ENCODE measurements around the gene DNAJC12.
"Not testable (repeated sequence)": the region's sequence is repeated elsewhere in the genome, so short reads cannot be mapped to it uniquely, and the experiment has no call there.

DNAJC12 gene

DNA sequence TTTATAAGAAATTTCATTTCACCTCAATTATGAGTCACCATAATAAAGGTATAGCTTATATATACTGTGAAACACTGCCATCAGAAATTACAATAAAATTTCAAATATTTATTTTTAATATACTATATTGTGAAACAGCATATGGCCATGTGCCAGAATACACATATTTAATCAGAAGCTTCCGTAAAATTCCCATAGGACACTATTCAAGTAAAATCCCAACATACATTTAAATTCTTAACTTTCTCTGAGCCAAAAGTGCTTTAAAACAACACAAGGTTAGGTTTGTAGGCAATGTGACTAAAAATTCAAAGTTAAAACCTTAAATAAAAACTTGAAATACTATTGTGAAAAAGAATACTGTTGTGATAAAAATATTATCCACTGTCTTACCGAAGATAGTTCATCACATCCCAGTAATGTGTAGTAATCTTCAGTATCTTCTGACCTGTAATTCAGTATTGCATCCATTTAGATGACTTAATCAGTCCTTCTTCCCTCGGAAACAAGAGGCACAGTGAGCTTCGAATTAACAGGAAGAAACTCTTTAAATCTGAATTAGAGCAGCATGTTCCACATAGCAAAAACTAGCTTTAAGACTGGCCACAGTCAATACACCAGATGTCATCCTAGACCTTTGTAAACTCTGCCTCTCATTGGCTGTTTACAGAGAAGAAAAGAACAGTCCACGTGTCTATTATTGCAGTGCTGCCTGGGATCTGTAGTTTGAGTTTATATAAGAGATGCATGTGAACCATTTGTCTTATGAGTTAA lies at the start of gene DNAJC12:
TSS of gene DNAJC12 (minus strand) at position 648 of the 774 bp plus-strand sequence. CDS start at position 471, 177 bp downstream.
- no peak for DNase-seq (ENCODE audit: low read depth in 2 of 2, low spot score in 1 of 2)

GRCh38 chr10:67884842-67885670 lies 47.1 kb upstream of the DNAJC12 start:
- peak; percentile 43 to 46 for DNase-seq (ENCODE audit: low read depth in 2 of 2, low spot score in 1 of 2)

DNA sequence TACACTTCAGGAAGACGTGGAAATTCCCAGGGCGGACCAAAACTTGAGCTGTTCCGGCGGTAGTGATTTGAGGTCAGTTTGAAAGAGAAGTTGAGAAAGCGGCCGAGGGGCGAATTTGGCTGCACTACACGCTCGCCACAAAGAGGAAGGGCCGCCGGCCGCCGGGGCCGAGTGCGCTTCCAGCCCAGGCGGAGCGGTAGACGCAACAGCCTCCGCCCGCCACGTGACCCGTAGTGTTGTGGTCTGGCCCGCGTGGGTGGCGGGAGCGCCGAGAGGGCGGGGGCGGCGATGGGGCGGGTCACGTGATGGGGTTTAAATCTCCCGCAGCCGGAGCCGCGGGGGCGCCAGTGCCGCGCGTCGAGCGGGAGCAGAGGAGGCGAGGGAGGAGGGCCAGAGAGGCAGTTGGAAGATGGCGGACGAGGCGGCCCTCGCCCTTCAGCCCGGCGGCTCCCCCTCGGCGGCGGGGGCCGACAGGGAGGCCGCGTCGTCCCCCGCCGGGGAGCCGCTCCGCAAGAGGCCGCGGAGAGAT lies 46.4 kb upstream of the DNAJC12 start, which contains the start of gene SIRT1:
TSS of gene SIRT1 (plus strand) at position 344 of the 529 bp plus-strand sequence. CDS start at position 410, 66 bp downstream.
- DNase-seq (ENCODE audit: low read depth in 2 of 2, low spot score in 1 of 2) = peak; percentile 90 to 92

GRCh38 chr10:67883710-67884312 lies 45.8 kb upstream of the DNAJC12 start:
- no peak for DNase-seq (ENCODE audit: low read depth in 2 of 2, low spot score in 1 of 2)

GRCh38 chr10:67878133-67878532 lies 40.1 kb upstream of the DNAJC12 start:
- DNase-seq (ENCODE audit: low read depth in 2 of 2, low spot score in 1 of 2) = no peak

DNA sequence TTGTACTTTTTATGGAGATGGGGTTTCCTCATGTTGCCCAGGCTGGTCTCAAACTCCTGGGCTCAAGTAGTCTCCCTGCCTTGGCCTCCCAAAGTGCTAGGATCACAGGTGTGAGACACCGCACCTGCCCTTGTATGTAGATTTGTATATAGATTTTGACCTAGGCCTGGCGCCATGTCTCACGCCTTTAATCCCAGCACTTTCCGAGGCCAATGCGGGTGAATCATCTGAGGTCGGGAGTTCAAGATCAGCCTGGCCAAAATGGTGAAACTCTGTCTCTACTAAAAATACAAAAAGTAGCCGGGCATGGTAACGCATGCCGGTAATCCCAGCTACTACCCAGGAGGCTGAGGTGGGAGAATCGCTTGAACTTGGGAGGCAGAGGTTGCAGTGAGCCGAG lies 39.4 kb upstream of the DNAJC12 start:
- DNase-seq (ENCODE audit: low read depth in 2 of 2, low spot score in 1 of 2) = not testable (repeated sequence)

DNA sequence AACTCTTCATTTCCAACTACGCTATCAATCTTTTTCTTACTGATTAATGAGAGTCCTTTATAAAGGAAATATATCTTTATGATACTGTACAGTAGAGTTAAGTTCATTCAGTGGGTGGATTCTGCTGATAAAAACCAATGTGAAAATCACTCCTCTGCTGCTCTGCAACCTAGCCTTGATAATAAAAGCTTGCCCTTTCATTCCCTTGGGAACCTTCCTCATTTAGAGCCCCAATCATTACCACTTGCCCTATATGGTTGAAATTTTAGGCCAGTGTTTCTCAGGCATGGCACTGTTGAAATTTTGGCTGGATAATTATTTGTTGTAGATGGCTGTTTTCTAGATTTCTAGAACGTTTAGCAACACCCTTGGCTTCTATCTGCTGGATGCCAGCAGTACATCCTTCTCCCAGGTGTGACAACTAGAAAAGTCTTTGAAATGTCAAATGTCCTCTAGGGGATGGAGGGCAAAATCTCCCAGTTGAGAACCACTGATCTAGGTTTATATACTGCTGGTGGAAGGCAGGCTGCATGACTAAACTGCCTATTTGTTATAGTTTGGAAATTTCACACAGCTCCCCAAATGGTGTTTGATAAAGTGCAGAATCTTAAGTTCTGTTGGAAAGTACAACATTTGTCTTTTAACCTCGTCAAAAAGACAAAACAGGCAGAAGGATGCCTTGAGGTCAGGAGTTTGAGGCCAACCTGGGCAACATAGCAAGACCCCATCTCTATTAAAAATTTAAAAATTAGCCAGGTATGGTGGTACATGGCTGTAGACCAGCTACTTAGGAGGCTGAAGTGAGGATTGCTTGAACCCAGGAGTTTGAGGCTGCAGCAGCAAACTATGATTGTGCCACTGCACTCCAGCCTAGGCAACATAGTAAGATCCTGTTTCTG lies 37.6 kb upstream of the DNAJC12 start:
- no peak for DNase-seq (ENCODE audit: low read depth in 2 of 2, low spot score in 1 of 2)

DNA sequence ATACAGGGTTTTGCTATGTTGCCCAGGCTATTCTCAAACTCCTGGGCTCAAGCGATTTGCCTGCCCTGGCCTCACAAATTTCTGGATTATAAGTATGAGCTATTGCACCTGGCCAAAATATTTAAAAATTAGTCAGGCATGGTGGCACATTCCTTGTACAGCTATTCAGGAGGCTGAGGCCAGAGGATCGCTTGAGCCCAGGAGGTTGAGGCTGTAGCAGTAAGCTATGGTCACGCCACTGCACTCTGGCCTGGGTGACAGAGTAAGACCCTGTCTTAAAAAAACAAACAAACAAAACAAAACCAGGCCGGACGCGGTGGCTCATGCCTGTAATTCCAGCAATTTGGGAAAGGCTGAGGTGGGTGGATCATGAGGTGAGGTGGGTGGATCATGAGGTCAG lies 32.0 kb upstream of the DNAJC12 start:
- no peak for DNase-seq (ENCODE audit: low read depth in 2 of 2, low spot score in 1 of 2)

- no peak for DNase-seq (ENCODE audit: low read depth in 2 of 2, low spot score in 1 of 2)
Observed at GRCh38 chr10:67868132-67868531, 30.1 kb upstream of the DNAJC12 start.

GRCh38 chr10:67864607-67865371 lies 26.8 kb upstream of the DNAJC12 start:
- DNase-seq (ENCODE audit: low read depth in 2 of 2, low spot score in 1 of 2) = no peak

GRCh38 chr10:67863094-67863493 lies 25.1 kb upstream of the DNAJC12 start:
- no peak for DNase-seq (ENCODE audit: low read depth in 2 of 2, low spot score in 1 of 2)

DNA sequence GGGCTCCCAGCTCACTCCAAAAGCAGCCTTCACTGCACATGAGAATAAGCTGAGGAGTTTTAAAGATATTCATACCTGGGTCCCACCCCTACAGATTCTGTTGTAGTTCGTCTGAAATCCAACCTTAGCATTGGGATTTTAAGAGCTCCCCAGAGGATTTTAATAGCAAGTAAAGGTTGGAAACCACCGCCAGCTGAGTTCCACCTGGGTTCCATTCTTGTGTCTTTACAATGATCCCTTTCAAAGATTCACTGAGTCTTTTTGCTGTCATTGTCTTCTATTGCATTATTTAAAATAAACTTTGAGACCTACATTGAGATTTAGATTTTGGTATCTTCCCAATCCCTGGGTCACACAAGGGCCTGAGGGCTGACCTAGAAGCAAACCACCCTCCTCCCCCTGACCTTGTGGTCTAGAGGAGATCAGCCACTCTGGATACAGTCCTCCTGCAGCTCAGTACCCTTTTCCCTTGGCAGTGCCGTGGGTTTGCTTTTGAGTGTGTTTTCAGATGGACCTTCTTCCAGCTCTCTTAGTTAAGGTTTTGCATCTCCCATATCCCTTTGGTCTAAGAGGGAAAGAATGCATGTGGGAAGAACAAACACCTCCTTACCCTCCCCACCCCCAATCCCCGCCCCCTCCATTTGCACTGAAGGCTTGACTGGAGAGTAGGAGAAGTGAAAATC lies 23.9 kb upstream of the DNAJC12 start:
- DNase-seq (ENCODE audit: low read depth in 2 of 2, low spot score in 1 of 2) = no peak

DNA sequence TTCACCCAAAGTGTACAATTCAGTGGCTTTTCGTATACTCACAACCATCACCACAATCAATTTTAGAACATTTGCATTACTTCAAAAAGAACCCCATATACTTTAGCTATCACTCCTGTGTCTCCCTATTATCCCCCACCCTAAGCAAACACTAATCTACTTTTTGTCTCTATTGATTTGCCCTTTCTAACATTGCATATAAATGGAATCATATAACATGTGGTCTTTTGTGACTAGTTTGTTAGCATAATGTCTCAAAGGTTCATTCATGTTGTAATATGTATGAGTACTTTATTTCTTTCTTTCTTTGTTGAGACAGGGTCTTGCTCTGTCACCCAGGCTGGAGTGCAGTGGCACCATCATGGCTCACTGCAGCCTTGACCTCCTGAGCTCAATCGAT lies 21.0 kb upstream of the DNAJC12 start:
- DNase-seq (ENCODE audit: low read depth in 2 of 2, low spot score in 1 of 2) = no peak

DNA sequence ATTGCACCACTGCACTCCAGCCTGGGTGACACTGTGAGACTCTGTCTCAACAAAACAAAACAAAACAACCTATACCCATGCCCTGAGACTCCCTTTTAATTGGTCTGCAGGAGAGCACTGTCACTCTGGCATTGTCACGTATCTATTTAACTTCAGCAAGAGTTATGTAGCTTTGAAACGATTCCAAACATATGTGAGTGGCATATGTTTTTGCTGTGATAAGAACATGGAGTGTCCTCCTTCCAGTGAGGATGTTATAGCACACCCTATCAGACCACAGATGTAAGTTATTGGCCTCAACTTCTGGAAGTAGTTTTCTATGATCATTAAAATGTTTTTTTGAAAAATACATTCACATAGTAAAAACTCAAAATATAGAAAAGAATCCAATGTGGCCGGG lies 15.5 kb upstream of the DNAJC12 start:
- DNase-seq (ENCODE audit: low read depth in 2 of 2, low spot score in 1 of 2) = no peak

GRCh38 chr10:67852761-67853160 lies 14.8 kb upstream of the DNAJC12 start:
- no peak for DNase-seq (ENCODE audit: low read depth in 2 of 2, low spot score in 1 of 2)

DNA sequence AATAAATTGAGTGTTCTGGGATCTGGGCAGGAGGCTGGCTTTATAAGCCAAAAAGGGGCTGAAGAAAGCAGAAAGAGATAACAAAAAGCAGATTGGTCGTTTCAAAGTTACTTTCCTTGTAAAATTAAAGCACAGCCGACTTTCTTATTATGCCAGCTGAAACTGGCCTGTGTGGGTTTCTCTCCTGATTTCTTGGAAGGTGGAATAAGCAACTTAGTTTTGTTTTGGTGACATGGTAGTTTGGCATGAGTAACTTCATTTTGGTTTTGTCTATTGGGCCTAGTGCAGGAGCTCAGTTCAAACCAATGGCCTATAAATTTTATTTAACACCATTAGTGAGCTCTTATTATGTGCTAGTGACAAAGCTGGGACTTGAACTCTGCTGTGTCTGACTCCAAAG lies 13.2 kb upstream of the DNAJC12 start:
- no peak for DNase-seq (ENCODE audit: low read depth in 2 of 2, low spot score in 1 of 2)

GRCh38 chr10:67849331-67850011 lies 11.5 kb upstream of the DNAJC12 start:
- peak; percentile 76 to 87 for DNase-seq (ENCODE audit: low read depth in 2 of 2, low spot score in 1 of 2)

GRCh38 chr10:67843284-67843683 lies 5.3 kb upstream of the DNAJC12 start:
- no peak for DNase-seq (ENCODE audit: low read depth in 2 of 2, low spot score in 1 of 2)

DNA sequence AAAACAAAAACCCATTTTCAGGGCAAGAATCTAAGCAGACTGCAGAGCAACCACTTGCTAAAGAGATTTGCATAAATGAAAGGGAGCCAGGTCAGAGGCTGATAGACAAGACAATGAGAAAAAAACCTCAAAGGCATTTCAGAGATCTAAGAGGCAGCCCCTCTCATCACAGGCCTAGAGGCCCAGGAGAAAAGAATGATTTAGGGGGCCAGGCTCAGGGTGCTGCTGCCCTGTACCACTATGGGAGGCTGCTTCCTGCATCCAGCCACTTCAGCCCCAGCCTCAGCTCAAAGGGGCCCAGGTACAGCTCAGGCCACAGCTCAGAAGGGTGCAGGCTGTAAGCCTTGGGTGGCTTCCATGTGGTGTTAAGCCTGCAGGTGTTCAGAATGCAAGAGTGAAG lies 3.7 kb upstream of the DNAJC12 start:
- DNase-seq (ENCODE audit: low read depth in 2 of 2, low spot score in 1 of 2) = no peak
